Measurements from ENCODE around the gene TSSK1B.
"Not testable (repeated sequence)": the region's sequence is repeated elsewhere in the genome, so short reads cannot be mapped to it uniquely, and the experiment has no call there.

The TSSK1B gene

GRCh38 chr5:113434889-113435288, at the start of gene TSSK1B:
TSSK1B (minus strand) TSS chr5:113434989; CDS start chr5:113434839, 150 bp downstream.
- no peak for DNase-seq

- DNase-seq = no peak
These were observed 45.5 kb upstream of the TSSK1B start for GRCh38 chr5:113480243-113480642.

GRCh38 chr5:113478691-113479090, 43.9 kb upstream of the TSSK1B start:
- no peak for DNase-seq

GRCh38 chr5:113474100-113474728, 39.4 kb upstream of the TSSK1B start:
- no peak for DNase-seq

GRCh38 chr5:113463032-113463431, 28.2 kb upstream of the TSSK1B start:
- DNase-seq = no peak

- DNase-seq = not testable (repeated sequence)
These were observed 22.3 kb upstream of the TSSK1B start for GRCh38 chr5:113457106-113457505.

GRCh38 chr5:113452941-113453340, 18.2 kb upstream of the TSSK1B start:
- DNase-seq = no peak

GRCh38 chr5:113451797-113452196, 17.0 kb upstream of the TSSK1B start:
- DNase-seq = no peak

GRCh38 chr5:113450929-113451328, 16.1 kb upstream of the TSSK1B start:
- DNase-seq = no peak

GRCh38 chr5:113450462-113450861, 15.7 kb upstream of the TSSK1B start:
- DNase-seq = no peak

GRCh38 chr5:113448252-113448651, 13.5 kb upstream of the TSSK1B start:
- no peak for DNase-seq

GRCh38 chr5:113447498-113448050, 12.8 kb upstream of the TSSK1B start:
- DNase-seq = no peak

- no peak for DNase-seq
These were observed 11.7 kb upstream of the TSSK1B start for GRCh38 chr5:113446358-113446927.

- DNase-seq = no peak
These were observed 2.3 kb upstream of the TSSK1B start for GRCh38 chr5:113437111-113437510.

- DNase-seq = no peak
These were observed 786 bp upstream of the TSSK1B start for GRCh38 chr5:113435575-113435974.

GRCh38 chr5:113433862-113434612, 752 bp downstream of the TSSK1B start:
- DNase-seq = no peak

GRCh38 chr5:113433071-113433470, 1.7 kb downstream of the TSSK1B start:
- DNase-seq = no peak

- DNase-seq = no peak
These were observed 6.8 kb downstream of the TSSK1B start for GRCh38 chr5:113427871-113428574.

- DNase-seq = no peak
These were observed 8.9 kb downstream of the TSSK1B start for GRCh38 chr5:113425909-113426308.

GRCh38 chr5:113421693-113422092, 13.1 kb downstream of the TSSK1B start:
- DNase-seq = no peak

- DNase-seq = no peak
These were observed 29.3 kb downstream of the TSSK1B start for GRCh38 chr5:113405530-113405929.

- DNase-seq = no peak
These were observed 30.5 kb downstream of the TSSK1B start for GRCh38 chr5:113404269-113404668.

- DNase-seq = not testable (repeated sequence)
These were observed 36.8 kb downstream of the TSSK1B start for GRCh38 chr5:113397986-113398385.
